Transverse colon (tissue), 4 donors: ENCODE data around the gene CPNE4. TPM values are rescaled to one million over a fixed set of nuclear protein-coding genes. Genes with fewer than 3 reads are reported as not detected.

Source experiments
- DNase-seq: peaks from one replicate; pipeline ENCODE4 v3.0.0-alpha.2; 2019
- H3K27ac ChIP-seq, 4 donors: fragments of 200-600 bp; sonication (generic); 2 replicates each; pipeline ENCODE4 v1.5.1; 2016 to 2018; ENCODE audit warnings: inconsistent platforms in 4 of 4
- H3K27me3 ChIP-seq: fragments of 200-600 bp; sonication (generic); 2 replicates; pipeline ENCODE4 v1.5.1; 2017; ENCODE audit warnings: inconsistent platforms
- H3K36me3 ChIP-seq, 4 donors: fragments of 200-600 bp; sonication (generic); 2 replicates each; pipeline ENCODE4 v1.5.1; 2017 to 2019; ENCODE audit warnings: inconsistent platforms in 4 of 4
- H3K4me1 ChIP-seq, 4 donors: fragments of 200-600 bp; sonication (generic); 2 replicates each; pipeline ENCODE4 v1.5.1; 2017 to 2020; ENCODE audit warnings: inconsistent platforms in 4 of 4
- H3K4me3 ChIP-seq, 4 donors: fragments of 200-600 bp; sonication (generic); 1 replicate in 1 of 4; 2 replicates in 3 of 4; pipeline versions ENCODE4 v1.5.1 to v1.6.1; 2017 to 2019; ENCODE audit warnings: inconsistent platforms in 4 of 4
- H3K9me3 ChIP-seq, 2 donors: fragments of 200-600 bp; sonication (generic); 2 replicates each; pipeline ENCODE4 v1.5.1; 2017 to 2019; ENCODE audit warnings: inconsistent platforms in 2 of 2
- EP300 ChIP-seq: sonication (generic); formaldehyde crosslinking; IDR thresholded peaks from one replicate; pipeline ENCODE4 v1.6.1; 2017; ENCODE audit warnings: antibody characterized with exemption, low read depth
- POLR2A ChIP-seq: fragments of 450-650 bp; IDR thresholded peaks from one replicate; pipeline ENCODE4 v1.6.1; 2016; ENCODE audit warnings: antibody characterized with exemption, mild to moderate bottlenecking, moderate library complexity
- POLR2AphosphoS5 ChIP-seq, 3 donors: sonication (generic); formaldehyde crosslinking; IDR thresholded peaks; one replicate each; pipeline ENCODE4 v1.6.1; 2016; ENCODE audit warnings: antibody characterized with exemption in 3 of 3
- WGBS, 2 donors: methylation state at CpG; one replicate each; pipeline ENCODE4 v1.1.5; 2018; ENCODE audit warnings: low coverage in 1 of 2; 5-methylcytosine and 5-hydroxymethylcytosine counted together
- in situ Hi-C, 4 donors: fragments of 200-750 bp; cut with MboI; loops; one replicate each; pipeline versions ENCODE4 v1.15.0 to v1.15.1; 2017; ENCODE audit warnings: low sequenced_read_pairs in 3 of 4, low pct_ligation_motif_present in 1 of 4, low pct_unique_long_range_greater_than_20kb in 1 of 4
- intact Hi-C: fragments of 100-400 bp; cut with DNase I; formaldehyde crosslinking; loops from one replicate; pipeline ENCODE4 v1.15.1; 2023; ENCODE audit warnings: low total_unique reads
- total RNA-seq, 4 donors: library from RNA; depleted of rRNA; stranded (reverse); fragments of >200 nt; gene quantifications; one replicate each; pipeline ENCODE4 v1.1.0, GENCODE V29; 2016
- TF ChIP-seq, protein P1 (sequence below), 5 experiments: fragments of 200-600 bp in 3 of 5; fragments of 450-650 bp in 2 of 5; sonication (generic) in 3 of 5; IDR thresholded peaks; 1 replicate in 2 of 5; 2 replicates in 3 of 5; pipeline ENCODE4 v1.5.1; 2016 to 2017; ENCODE audit warnings: antibody characterized with exemption in 5 of 5, inconsistent platforms in 3 of 5, mild to moderate bottlenecking in 2 of 5, moderate library complexity in 1 of 5

Gene CPNE4
- total RNA-seq, 4 donors from 2014 or later = 0.16 to 1.5 TPM; not detected in 2

DNA sequence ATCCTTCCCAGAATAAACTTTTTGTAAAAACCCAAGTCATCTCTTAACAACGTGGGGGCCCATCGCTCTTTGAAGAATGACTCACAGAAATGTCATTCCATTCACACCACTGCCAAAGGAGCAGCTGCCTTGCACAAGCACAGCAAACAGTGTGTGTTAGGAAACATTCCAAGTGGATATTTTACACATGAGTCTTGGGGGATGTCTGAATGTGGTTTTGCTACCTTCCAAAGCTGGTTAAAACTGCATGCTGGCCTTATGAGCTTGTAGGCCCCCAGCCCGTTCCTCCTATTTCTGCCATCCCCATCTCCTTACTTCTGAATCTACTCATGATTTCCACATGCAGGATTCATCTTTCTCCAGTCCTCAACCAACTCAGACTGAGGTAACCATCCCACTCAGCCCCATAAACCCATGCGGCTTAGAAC, 130.8 kb downstream of the CPNE4 start:
- H3K36me3 ChIP-seq = no peaks in the 10 kb centered on the region
- no peak overlapping the region for H3K4me3 ChIP-seq
- no peak for TF ChIP-seq POLR2A
- DNase-seq = no peak
- H3K4me1 ChIP-seq = no peaks in the 10 kb centered on the region
- intact Hi-C loops (no loop called here), in situ Hi-C loops (no loop called here)
- H3K27me3 ChIP-seq = no peaks in the 10 kb centered on the region
- H3K27ac ChIP-seq = no peak overlapping the region
- H3K9me3 ChIP-seq = no peaks in the 10 kb centered on the region
- 65 to 83% methylated on average over 2 to 4 of the region's 4 CpGs for WGBS, 2 donors

DNA sequence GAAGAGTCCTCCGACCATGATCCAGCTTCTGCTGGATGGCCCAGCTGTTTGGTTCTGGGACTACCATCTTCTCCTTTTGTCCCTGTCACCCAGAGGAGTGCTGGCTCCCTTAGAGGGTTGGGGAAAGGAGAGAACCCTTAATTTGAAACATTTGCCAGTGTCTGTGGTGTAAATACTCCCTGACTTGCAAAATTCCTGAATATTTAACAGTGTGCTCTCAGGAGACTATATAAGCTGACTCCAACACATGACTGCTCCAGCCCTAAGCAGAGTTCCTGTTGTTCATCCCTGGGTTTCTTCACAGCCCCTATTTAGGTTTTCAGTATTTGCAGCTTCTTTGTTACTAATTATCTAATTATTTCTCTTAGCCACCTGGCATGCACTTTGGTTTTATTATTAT, 133.1 kb downstream of the CPNE4 start:
- no peaks in the 10 kb centered on the region for H3K27me3 ChIP-seq
- 80 to 82% methylated on average over 1 of the region's 1 CpG for WGBS, 2 donors
- no peak overlapping the region for H3K4me3 ChIP-seq
- H3K27ac ChIP-seq = no peak overlapping the region
- no peaks in the 10 kb centered on the region for H3K36me3 ChIP-seq
- TF ChIP-seq POLR2AphosphoS5 (IDR thresholded peaks at IDR 0.05) = no peak
- DNase-seq = no peak
- H3K4me1 ChIP-seq = no peaks in the 10 kb centered on the region
- intact Hi-C loops = no loop called here
- no peaks in the 10 kb centered on the region for H3K9me3 ChIP-seq
- in situ Hi-C loops = no loop called here

DNA sequence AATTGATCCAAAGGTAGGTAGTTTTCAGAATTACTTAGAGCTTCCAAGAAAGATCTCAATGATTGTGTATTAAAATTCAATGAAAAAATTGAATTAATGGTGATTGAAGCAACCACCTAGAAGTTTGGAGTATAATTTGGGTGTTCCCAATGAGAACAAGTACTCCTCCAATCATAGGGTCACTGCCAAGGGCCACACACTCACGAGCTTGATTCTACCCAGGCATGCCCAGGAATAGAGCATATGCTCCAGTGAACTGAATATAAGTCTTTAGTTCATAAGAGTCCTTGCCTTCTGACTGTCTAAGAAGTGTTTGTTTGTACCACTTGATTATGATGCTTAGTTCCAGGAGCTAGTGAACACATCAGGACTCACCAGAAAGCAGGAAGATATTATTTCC, 133.9 kb downstream of the CPNE4 start:
- intact Hi-C loops = no loop called here
- no peaks in the 10 kb centered on the region for H3K9me3 ChIP-seq
- in situ Hi-C loops = no loop called here

DNA sequence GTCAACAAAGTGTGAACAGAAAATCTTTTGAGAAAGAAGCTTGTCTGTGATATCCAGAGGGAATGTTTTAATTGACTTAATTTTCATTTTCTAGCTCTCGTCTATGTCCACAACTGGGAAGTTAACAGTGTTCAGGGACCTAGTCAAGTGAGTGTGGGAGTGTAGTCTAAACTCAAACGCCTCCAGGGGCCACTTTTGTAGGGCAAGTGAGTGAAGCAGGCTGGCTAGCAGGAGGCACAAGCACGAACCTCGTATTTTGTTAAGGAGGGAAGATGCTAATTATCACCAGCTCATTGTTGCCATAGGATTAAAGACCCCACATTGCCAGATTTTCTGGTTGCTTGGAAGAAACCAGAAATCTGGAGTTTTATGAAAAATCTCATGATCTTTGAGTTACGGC, 135.8 kb downstream of the CPNE4 start:
- TF ChIP-seq POLR2AphosphoS5 (IDR thresholded peaks at IDR 0.05) = no peak
- no peak for TF ChIP-seq EP300
- TF ChIP-seq POLR2A = no peak
- TF ChIP-seq, protein P1, sequence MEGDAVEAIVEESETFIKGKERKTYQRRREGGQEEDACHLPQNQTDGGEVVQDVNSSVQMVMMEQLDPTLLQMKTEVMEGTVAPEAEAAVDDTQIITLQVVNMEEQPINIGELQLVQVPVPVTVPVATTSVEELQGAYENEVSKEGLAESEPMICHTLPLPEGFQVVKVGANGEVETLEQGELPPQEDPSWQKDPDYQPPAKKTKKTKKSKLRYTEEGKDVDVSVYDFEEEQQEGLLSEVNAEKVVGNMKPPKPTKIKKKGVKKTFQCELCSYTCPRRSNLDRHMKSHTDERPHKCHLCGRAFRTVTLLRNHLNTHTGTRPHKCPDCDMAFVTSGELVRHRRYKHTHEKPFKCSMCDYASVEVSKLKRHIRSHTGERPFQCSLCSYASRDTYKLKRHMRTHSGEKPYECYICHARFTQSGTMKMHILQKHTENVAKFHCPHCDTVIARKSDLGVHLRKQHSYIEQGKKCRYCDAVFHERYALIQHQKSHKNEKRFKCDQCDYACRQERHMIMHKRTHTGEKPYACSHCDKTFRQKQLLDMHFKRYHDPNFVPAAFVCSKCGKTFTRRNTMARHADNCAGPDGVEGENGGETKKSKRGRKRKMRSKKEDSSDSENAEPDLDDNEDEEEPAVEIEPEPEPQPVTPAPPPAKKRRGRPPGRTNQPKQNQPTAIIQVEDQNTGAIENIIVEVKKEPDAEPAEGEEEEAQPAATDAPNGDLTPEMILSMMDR (IDR thresholded peaks at IDR 0.05) = no peak
- Histone ChIP-seq H3K4me3 (no peak overlapping the region), H3K4me1 (no peaks in the 10 kb centered on the region), H3K36me3 (no peaks in the 10 kb centered on the region), H3K9me3 (no peaks in the 10 kb centered on the region), H3K27ac (no peak overlapping the region), H3K27me3 (no peaks in the 10 kb centered on the region)
- DNase-seq = no peak
- intact Hi-C loops (no loop called here), in situ Hi-C loops (no loop called here)
- WGBS, 2 donors = 20 to 41% methylated on average over 2 to 5 of the region's 5 CpGs

More for the DNA sequence above, 133.9 kb downstream of the CPNE4 start:
- no peaks in the 10 kb centered on the region for H3K4me1 ChIP-seq
- H3K36me3 ChIP-seq = no peaks in the 10 kb centered on the region
- no peak for DNase-seq
- H3K4me3 ChIP-seq = no peak overlapping the region
- H3K27me3 ChIP-seq = no peaks in the 10 kb centered on the region
- TF ChIP-seq EP300 = no peak
- TF ChIP-seq, protein P1 (IDR thresholded peaks at IDR 0.05) = no peak
- H3K27ac ChIP-seq = no peak overlapping the region
- 43 to 67% methylated on average over 1 of the region's 1 CpG for WGBS, 2 donors

DNA sequence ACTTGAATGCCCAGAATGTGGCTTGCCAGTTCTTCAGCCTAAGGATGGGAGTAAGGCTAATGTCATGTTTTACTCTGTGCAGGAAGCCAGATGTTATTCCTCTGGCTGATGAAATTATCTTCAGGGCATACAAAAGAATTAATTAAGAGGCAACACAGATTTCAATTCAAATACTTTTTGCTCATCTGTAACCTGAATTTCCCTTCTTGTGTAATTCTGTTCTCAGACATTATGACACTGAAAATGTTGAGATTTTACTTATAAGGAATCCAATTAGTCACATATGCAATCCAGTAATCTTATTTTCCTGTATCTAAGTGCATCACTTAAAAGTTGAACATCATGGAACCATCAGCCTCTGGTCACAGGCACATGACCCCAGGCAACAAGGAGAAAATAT, 136.5 kb downstream of the CPNE4 start:
- Histone ChIP-seq H3K27ac (no peak overlapping the region), H3K27me3 (no peaks in the 10 kb centered on the region), H3K36me3 (no peaks in the 10 kb centered on the region), H3K9me3 (no peaks in the 10 kb centered on the region), H3K4me3 (no peak overlapping the region), H3K4me1 (no peaks in the 10 kb centered on the region)
- TF ChIP-seq, protein P1 (IDR thresholded peaks at IDR 0.05) = no peak
- no peak for TF ChIP-seq EP300
- TF ChIP-seq POLR2A = no peak
- TF ChIP-seq POLR2AphosphoS5 (IDR thresholded peaks at IDR 0.05) = no peak
- in situ Hi-C loops = no loop called here
- DNase-seq = no peak
- intact Hi-C loops = no loop called here
